PC-9 (cell line): ENCODE results near the gene LRRC70. TPM values are rescaled to one million over a fixed set of nuclear protein-coding genes. Genes with fewer than 3 reads are reported as not detected.

Experiments
- BruUV-seq: library from RNA; stranded (reverse); fragments of 400-500 nt; replicated peaks from 2 replicates; lab custom pipeline; 2021; lab: Mats Ljungman, UMichigan
- CTCF ChIA-PET: fragments of 300-600 bp; sonication (Branson Sonifier 250); formaldehyde crosslinking; loops from one replicate; lab custom pipeline; 2022; ENCODE audit warnings: antibody characterized with exemption; lab: Charles Lee
- POLR2A ChIA-PET: fragments of 300-600 bp; sonication (Branson Sonifier 250); formaldehyde crosslinking; loops from one replicate; lab custom pipeline; 2022; ENCODE audit warnings: antibody characterized with exemption; ENCODE audit not compliant: unreplicated experiment; lab: Charles Lee
- DNase-seq, 2 experiments: peaks; one replicate each; pipeline versions ENCODE4 v3.0.0 to v3.0.0-alpha.2; 2015 to 2022; ENCODE audit warnings: mixed read lengths in 1 of 2
- H2AFZ ChIP-seq: fragments of 200-600 bp; sonication (generic); 2 replicates; pipeline ENCODE4 v1.8.1; 2017; ENCODE audit warnings: antibody characterized with exemption
- H3F3A ChIP-seq: fragments of 200-600 bp; sonication (generic); 2 replicates; pipeline ENCODE4 v1.8.1; 2017; ENCODE audit warnings: antibody characterized with exemption, mild to moderate bottlenecking, low read depth; ENCODE audit not compliant: insufficient read depth
- H3K27ac ChIP-seq: fragments of 200-600 bp; sonication (generic); 2 replicates; pipeline ENCODE4 v1.6.1; 2016; ENCODE audit warnings: mixed run types
- H3K27me3 ChIP-seq: fragments of 200-600 bp; sonication (generic); 2 replicates; pipeline ENCODE4 v1.6.1; 2016; ENCODE audit warnings: low read depth, mixed run types; ENCODE audit not compliant: insufficient read depth
- H3K36me3 ChIP-seq: fragments of 200-600 bp; sonication (generic); 2 replicates; pipeline ENCODE4 v1.6.1; 2016; ENCODE audit warnings: low read depth, mixed run types
- H3K4me1 ChIP-seq: fragments of 200-600 bp; sonication (generic); replicated peaks from 2 replicates; pipeline ENCODE4 v1.6.1; 2016; ENCODE audit warnings: mixed run types; ENCODE audit not compliant: insufficient read depth
- H3K4me2 ChIP-seq: fragments of 200-600 bp; sonication (generic); 2 replicates; pipeline ENCODE4 v1.6.1; 2017; ENCODE audit warnings: mixed run types
- H3K4me3 ChIP-seq: fragments of 200-600 bp; sonication (generic); 2 replicates; pipeline ENCODE4 v1.6.1; 2016; ENCODE audit warnings: mixed run types
- H3K79me2 ChIP-seq: fragments of 200-600 bp; sonication (generic); 2 replicates; pipeline ENCODE4 v1.6.1; 2017; ENCODE audit warnings: low read depth, mixed run types
- H3K9me2 ChIP-seq: fragments of 200-600 bp; sonication (generic); 2 replicates; pipeline ENCODE4 v1.8.1; 2017; ENCODE audit warnings: mild to moderate bottlenecking; ENCODE audit not compliant: insufficient read depth
- H3K9me3 ChIP-seq: fragments of 200-600 bp; sonication (generic); 2 replicates; pipeline ENCODE4 v1.8.1; 2016; ENCODE audit warnings: low read depth; ENCODE audit not compliant: insufficient read depth
- H4K20me1 ChIP-seq: fragments of 200-600 bp; sonication (generic); 2 replicates; pipeline ENCODE4 v1.8.1; 2017; ENCODE audit not compliant: insufficient read depth
- CTCF ChIP-seq: fragments of 200-600 bp; sonication (generic); conservative IDR thresholded peaks from 2 replicates; pipeline ENCODE4 v1.6.1; 2017; ENCODE audit warnings: mixed run types, antibody characterized with exemption, mild to moderate bottlenecking, moderate library complexity
- EZH2 ChIP-seq: fragments of 200-600 bp; sonication (generic); IDR thresholded peaks from 2 replicates; pipeline ENCODE4 v1.8.0; 2017; ENCODE audit warnings: antibody characterized with exemption, low read depth
- intact Hi-C: fragments of 100-400 bp; cut with micrococcal nuclease; formaldehyde crosslinking; loops from one replicate; pipeline ENCODE4 v1.10.0; 2022; ENCODE audit not compliant: unreplicated experiment
- total RNA-seq: library from RNA; stranded (reverse); gene quantifications from 2 replicates; pipeline ENCODE4 v1.2.3, GENCODE V29; 2021

Gene LRRC70
- total RNA-seq, 1 experiment from 2014 or later: 1.1 TPM

- CTCF ChIA-PET: no interaction called here
- Histone ChIP-seq H3K4me1 (no peaks in the 10 kb centered on the region), H3F3A (no peaks in the 10 kb centered on the region), H3K27me3 (no peaks in the 10 kb centered on the region), H4K20me1 (no peaks in the 10 kb centered on the region), H3K4me3 (no peak overlapping the region), H3K79me2 (no peaks in the 10 kb centered on the region), H3K27ac (no peak overlapping the region), H2AFZ (no peak overlapping the region), H3K36me3 (no peaks in the 10 kb centered on the region), H3K4me2 (no peak overlapping the region), H3K9me2 (no peaks in the 10 kb centered on the region), H3K9me3 (no peaks in the 10 kb centered on the region)
- no peak for TF ChIP-seq EZH2
- BruUV-seq: no TSS peak
- intact Hi-C loops: loop anchor here (10.0 kb wide), 2 partner anchors 82 to 152 kb away; no protein-coding TSS in a partner anchor
- POLR2A ChIA-PET: interaction anchor here (0.6 to 0.7 kb wide), 2 partner anchors 27 to 29 kb away, joined by 3 to 4 read pairs; no protein-coding TSS in a partner anchor
- DNase-seq: no peak
These were observed 28.3 kb downstream of the LRRC70 start for GRCh38 chr5:62606878-62607277.

GRCh38 chr5:62607615-62608014 is 29.0 kb downstream of the LRRC70 start:
- H3K79me2 ChIP-seq: no peaks in the 10 kb centered on the region
- no peak overlapping the region for H3K27ac ChIP-seq
- no peak overlapping the region for H2AFZ ChIP-seq
- ChIA-PET CTCF (no interaction called here), POLR2A (no interaction called here)
- H3F3A ChIP-seq: no peaks in the 10 kb centered on the region
- H3K9me3 ChIP-seq: no peaks in the 10 kb centered on the region
- no peak for DNase-seq
- TF ChIP-seq EZH2: no peak
- no peak for TF ChIP-seq CTCF
- intact Hi-C loops: loop anchor here (10.0 kb wide), 2 partner anchors 83 to 153 kb away; no protein-coding TSS in a partner anchor
- H3K9me2 ChIP-seq: no peaks in the 10 kb centered on the region
- no peaks in the 10 kb centered on the region for H3K4me1 ChIP-seq
- no peaks in the 10 kb centered on the region for H3K27me3 ChIP-seq
- H3K4me2 ChIP-seq: no peak overlapping the region
- no peak overlapping the region for H3K4me3 ChIP-seq
- no peaks in the 10 kb centered on the region for H4K20me1 ChIP-seq
- no TSS peak for BruUV-seq
- no peaks in the 10 kb centered on the region for H3K36me3 ChIP-seq

- intact Hi-C loops: loop anchor here (10.0 kb wide), 2 partner anchors 84 to 154 kb away; no protein-coding TSS in a partner anchor
- no peak overlapping the region for H3K27ac ChIP-seq
- no peaks in the 10 kb centered on the region for H3K9me3 ChIP-seq
- no peaks in the 10 kb centered on the region for H4K20me1 ChIP-seq
- ChIA-PET POLR2A (no interaction called here), CTCF (no interaction called here)
- TF ChIP-seq EZH2 (no peak), CTCF (no peak)
- H3K79me2 ChIP-seq: no peaks in the 10 kb centered on the region
- H3K4me2 ChIP-seq: no peak overlapping the region
- H3K9me2 ChIP-seq: no peaks in the 10 kb centered on the region
- no peak overlapping the region for H2AFZ ChIP-seq
- H3K4me3 ChIP-seq: no peak overlapping the region
- no peaks in the 10 kb centered on the region for H3K36me3 ChIP-seq
- no peaks in the 10 kb centered on the region for H3F3A ChIP-seq
- DNase-seq: no peak
- H3K4me1 ChIP-seq: no peaks in the 10 kb centered on the region
- BruUV-seq: no TSS peak
- H3K27me3 ChIP-seq: no peaks in the 10 kb centered on the region
These were observed 30.2 kb downstream of the LRRC70 start for GRCh38 chr5:62608529-62609511.
